Right lobe of liver (tissue), 6 donors: ENCODE measurements around the gene PICK1. TPM values are rescaled to one million over a fixed set of nuclear protein-coding genes. Genes with fewer than 3 reads are reported as not detected.

ENCODE experiments used
- ATAC-seq, 4 donors: fragments of 200-7000 bp; cut with Tn5 transposase; one replicate each; pipeline ENCODE4 v1.9.1; 2020; ENCODE audit warnings: mild to moderate bottlenecking in 4 of 4, moderate library complexity in 4 of 4
- DNase-seq, 3 donors: peaks; one replicate each; pipeline ENCODE4 v3.0.0-alpha.2; 2020
- H3K27ac ChIP-seq, 3 donors: fragments of 200-600 bp; one replicate each; pipeline ENCODE4 v1.8.0; 2022
- H3K27me3 ChIP-seq, 2 donors: fragments of 200-600 bp; one replicate each; pipeline ENCODE4 v1.8.0; 2022
- H3K36me3 ChIP-seq, 4 donors: fragments of 200-600 bp; sonication (generic) in 1 of 4; one replicate each; pipeline versions ENCODE4 v1.5.1 to v1.8.0; 2017 to 2022; ENCODE audit warnings: control low read depth in 1 of 4
- H3K4me1 ChIP-seq, 4 donors: fragments of 200-600 bp; sonication (generic) in 1 of 4; one replicate each; pipeline versions ENCODE4 v1.5.1 to v1.8.0; 2017 to 2022; ENCODE audit warnings: control low read depth in 1 of 4
- H3K4me3 ChIP-seq, 3 donors: fragments of 200-600 bp; one replicate each; pipeline ENCODE4 v1.8.0; 2022
- H3K9me3 ChIP-seq, 4 donors: fragments of 200-600 bp; sonication (generic) in 1 of 4; one replicate each; pipeline versions ENCODE4 v1.5.1 to v1.8.0; 2017 to 2022; ENCODE audit warnings: control low read depth in 1 of 4
- CTCF ChIP-seq, 4 donors: fragments of 200-600 bp in 3 of 4; fragments of 450-650 bp in 1 of 4; IDR thresholded peaks; one replicate each; pipeline versions ENCODE4 v1.5.1 to v1.8.0; 2016 to 2022; ENCODE audit warnings: antibody characterized with exemption in 4 of 4, mild to moderate bottlenecking in 2 of 4
- POLR2A ChIP-seq: fragments of 450-650 bp; IDR thresholded peaks from one replicate; pipeline ENCODE4 v1.6.1; 2017; ENCODE audit warnings: antibody characterized with exemption, mild to moderate bottlenecking
- WGBS: methylation state at CpG from one replicate; pipeline ENCODE4 v1.1.6; 2018; ENCODE audit warnings: low coverage, low lambda C conversion rate; ENCODE audit not compliant: insufficient coverage; ENCODE audit errors: missing lambda C conversion rate; 5-methylcytosine and 5-hydroxymethylcytosine counted together
- intact Hi-C, 2 donors: fragments of 100-400 bp; cut with DNase I; formaldehyde crosslinking; loops; one replicate each; pipeline versions ENCODE4 v1.11.2 to v1.14.1; 2022
- total RNA-seq, 6 experiments: library from RNA; depleted of rRNA in 2 of 6; stranded (reverse); fragments of >200 nt in 2 of 6; fragmentation: NEBNext Ultra II Directional in 3 of 6; extraction: Animal tissue kit (Norgen Biotek cat#: 25700) in 3 of 6; gene quantifications; one replicate each; pipeline versions ENCODE4 v1.1.0 to v1.2.4, GENCODE V29; 2016 to 2023
- donor health status: DM: no; HTN: yes; CAD: no.
- donor health status: DM: no; HTN: no; CAD: no.
- donor health status: DM: no; HTN: no; CAD: no.
- donor health status: DM: no; HTN: yes; CAD: no.
- donor health status: DM: no; HTN: yes; CAD: no.

Gene PICK1
- total RNA-seq, 6 experiments from 2014 or later, result 13.0 to 26.4 (median 20.3) TPM

GRCh38 chr22:38108561-38109319, 51.5 kb downstream of the PICK1 start:
- no peaks in the 10 kb centered on the region for H3K27me3 ChIP-seq
- peaks cover 0 to 15% (median 7%) of the 10 kb centered on the region in 4 donors for H3K4me1 ChIP-seq
- 62% methylated on average over 10 of the region's 15 CpGs for WGBS
- no peak overlapping the region for H3K27ac ChIP-seq
- DNase-seq (peak in 1 of 3 donors; percentile 52), ATAC-seq (peak in 3 of 4 donors; percentile 1 to 8 (median 3))
- no peaks in the 10 kb centered on the region for H3K36me3 ChIP-seq
- H3K9me3 ChIP-seq, result no peaks in the 10 kb centered on the region
- H3K4me3 ChIP-seq, result no peak overlapping the region
- intact Hi-C loops, result loop anchor here in 1 of 2 donors (10.0 kb wide), 1 partner anchor 126 kb away; no protein-coding TSS in a partner anchor
- TF ChIP-seq POLR2A (no peak), CTCF (IDR thresholded peaks at IDR 0.05) (no peak)

- H3K9me3 ChIP-seq, result no peaks in the 10 kb centered on the region
- 75% methylated on average over 8 of the region's 22 CpGs for WGBS
- no peak for TF ChIP-seq POLR2A
- TF ChIP-seq CTCF (IDR thresholded peaks at IDR 0.05), result no peak
- no peak for ATAC-seq
- H3K36me3 ChIP-seq, result no peaks in the 10 kb centered on the region
- no peaks in the 10 kb centered on the region for H3K27me3 ChIP-seq
- no peak overlapping the region for H3K27ac ChIP-seq
- H3K4me1 ChIP-seq, result peaks cover 0 to 15% (median 7%) of the 10 kb centered on the region in 4 donors
- DNase-seq, result peak in 1 of 3 donors; percentile 44
- intact Hi-C loops, result loop anchor here in 1 of 2 donors (10.0 kb wide), 1 partner anchor 125 kb away; no protein-coding TSS in a partner anchor
- no peak overlapping the region for H3K4me3 ChIP-seq
Observed at GRCh38 chr22:38109371-38110001, 52.3 kb downstream of the PICK1 start.

- ATAC-seq, result peak in 1 of 4 donors; percentile 9
Observed at GRCh38 chr22:38110008-38110862, 53.0 kb downstream of the PICK1 start, which contains the start of gene BAIAP2L2. Gene BAIAP2L2, minus strand, starts transcription at chr22:38110684. Its CDS starts 159 bp downstream, at chr22:38110525.

More at GRCh38 chr22:38110008-38110862, 53.0 kb downstream of the PICK1 start, which contains the start of gene BAIAP2L2:
- Histone ChIP-seq H3K27ac (no peak within 1 kb of the TSS), H3K4me3 (no peak within 1 kb of the TSS), H3K27me3 (no peaks in the 10 kb centered on the region), H3K36me3 (no peaks in the 10 kb centered on the region), H3K4me1 (peaks cover 0 to 15% (median 7%) of the 10 kb centered on the region in 4 donors), H3K9me3 (no peaks in the 10 kb centered on the region)
- TF ChIP-seq POLR2A, result no peak
- TF ChIP-seq CTCF (IDR thresholded peaks at IDR 0.05), result no peak
- 90% methylated on average over 2 of the region's 19 CpGs for WGBS
- intact Hi-C loops, result no loop called here
- peak in 1 of 3 donors; percentile 46 for DNase-seq
